Measurements from ENCODE around the gene MYO5C.
"Not testable (repeated sequence)": the region's sequence is repeated elsewhere in the genome, so short reads cannot be mapped to it uniquely, and the experiment has no call there.

DNA sequence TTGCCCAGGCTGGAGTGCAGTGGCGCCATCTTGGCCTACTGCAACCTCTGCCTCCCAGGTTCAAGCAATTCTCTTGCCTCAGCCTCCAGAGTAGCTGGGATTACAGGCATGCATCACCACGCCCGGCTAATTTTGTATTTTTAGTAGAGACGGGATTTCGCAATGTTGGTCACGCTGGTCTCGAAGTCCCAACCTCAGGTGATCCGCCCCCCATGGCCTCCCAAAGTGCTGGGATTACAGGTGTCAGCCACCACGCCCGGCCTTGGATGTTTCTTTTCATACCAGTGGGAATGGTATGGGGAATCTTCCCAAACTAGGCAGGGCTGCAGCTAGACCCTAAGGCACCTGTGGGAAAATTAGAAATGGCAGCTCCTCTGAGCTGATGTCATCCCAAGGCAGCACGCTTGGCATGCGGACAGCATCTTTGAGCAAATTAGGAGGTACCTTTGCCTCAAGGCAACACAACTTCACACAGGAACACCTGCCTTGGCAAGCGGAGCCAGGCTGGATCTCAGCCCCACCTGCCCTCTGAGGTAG lies 56.5 kb downstream of the MYO5C start:
- TF ChIP-seq, protein P1, sequence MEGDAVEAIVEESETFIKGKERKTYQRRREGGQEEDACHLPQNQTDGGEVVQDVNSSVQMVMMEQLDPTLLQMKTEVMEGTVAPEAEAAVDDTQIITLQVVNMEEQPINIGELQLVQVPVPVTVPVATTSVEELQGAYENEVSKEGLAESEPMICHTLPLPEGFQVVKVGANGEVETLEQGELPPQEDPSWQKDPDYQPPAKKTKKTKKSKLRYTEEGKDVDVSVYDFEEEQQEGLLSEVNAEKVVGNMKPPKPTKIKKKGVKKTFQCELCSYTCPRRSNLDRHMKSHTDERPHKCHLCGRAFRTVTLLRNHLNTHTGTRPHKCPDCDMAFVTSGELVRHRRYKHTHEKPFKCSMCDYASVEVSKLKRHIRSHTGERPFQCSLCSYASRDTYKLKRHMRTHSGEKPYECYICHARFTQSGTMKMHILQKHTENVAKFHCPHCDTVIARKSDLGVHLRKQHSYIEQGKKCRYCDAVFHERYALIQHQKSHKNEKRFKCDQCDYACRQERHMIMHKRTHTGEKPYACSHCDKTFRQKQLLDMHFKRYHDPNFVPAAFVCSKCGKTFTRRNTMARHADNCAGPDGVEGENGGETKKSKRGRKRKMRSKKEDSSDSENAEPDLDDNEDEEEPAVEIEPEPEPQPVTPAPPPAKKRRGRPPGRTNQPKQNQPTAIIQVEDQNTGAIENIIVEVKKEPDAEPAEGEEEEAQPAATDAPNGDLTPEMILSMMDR (IDR thresholded peaks at IDR 0.05; ENCODE audit: insufficient read depth, low read depth, low read length): not testable (repeated sequence)
- not testable (repeated sequence) for TF ChIP-seq EZH2 (IDR thresholded peaks at IDR 0.05; ENCODE audit: insufficient read depth, low read length)

Measured in astrocyte (in vitro differentiated cells and primary cell).